Chondrocyte (in vitro differentiated cells): ENCODE data around the gene MAS1L. TPM values are rescaled to one million over a fixed set of nuclear protein-coding genes. Genes with fewer than 3 reads are reported as not detected.

Experiments used
- DNase-seq: peaks from one replicate; pipeline ENCODE4 v3.0.0; 2021; ENCODE audit warnings: mixed read lengths, low spot score
- H3K27ac Mint-ChIP-seq: one replicate; pipeline ENCODE4 v1.8.0; 2021; ENCODE audit warnings: mild to moderate bottlenecking, moderate library complexity, mixed read lengths; ENCODE audit not compliant: unreplicated experiment
- H3K27me3 Mint-ChIP-seq: 2 replicates; pipeline ENCODE4 v1.8.0; 2021; ENCODE audit warnings: low read depth, mixed read lengths
- H3K36me3 Mint-ChIP-seq: 2 replicates; pipeline ENCODE4 v1.8.0; 2021; ENCODE audit warnings: low read depth, mixed read lengths
- H3K4me1 Mint-ChIP-seq: 2 replicates; pipeline ENCODE4 v1.8.0; 2021; ENCODE audit warnings: low read depth, mild to moderate bottlenecking, mixed read lengths
- H3K4me3 Mint-ChIP-seq: one replicate; pipeline ENCODE4 v1.8.0; 2021; ENCODE audit warnings: mild to moderate bottlenecking, moderate library complexity, mixed read lengths; ENCODE audit not compliant: unreplicated experiment
- H3K9me3 Mint-ChIP-seq: 2 replicates; pipeline ENCODE4 v1.8.0; 2021; ENCODE audit warnings: low read depth, mixed read lengths
- CTCF ChIP-seq: fragments of 200-600 bp; sonication (generic); IDR thresholded peaks from 2 replicates; pipeline ENCODE4 v1.5.0; 2021; ENCODE audit warnings: antibody characterized with exemption, mild to moderate bottlenecking, moderate library complexity
- long read RNA-seq: library from polyadenylated mRNA; stranded (forward); transcript quantifications from one replicate; pipeline ENCODE4 v2.0.0, GENCODE V29; 2021
- total RNA-seq: library from RNA; stranded (reverse); gene quantifications from 3 replicates; pipeline ENCODE4 v1.2.1, GENCODE V29; 2021

Gene MAS1L
- total RNA-seq: not detected in 3 replicates
- long read RNA-seq: 0 reads

- peaks cover under 1% of the 10 kb centered on the region for H3K9me3 Mint-ChIP-seq
- H3K27me3 Mint-ChIP-seq: no peaks in the 10 kb centered on the region
- no peak within 1 kb of the TSS for H3K27ac Mint-ChIP-seq
- no peak for DNase-seq
- TF ChIP-seq CTCF: no peak
- H3K4me3 Mint-ChIP-seq: no peak within 1 kb of the TSS
- H3K36me3 Mint-ChIP-seq: no peaks in the 10 kb centered on the region
- H3K4me1 Mint-ChIP-seq: peaks cover 12% of the 10 kb centered on the region
These were observed at the start of gene MAS1L for GRCh38 chr6:29487660-29488059. MAS1L (minus strand) TSS chr6:29487956; CDS start chr6:29487902, 54 bp downstream.

GRCh38 chr6:29532320-29532951 is 44.7 kb upstream of the MAS1L start:
- Mint-ChIP-seq H3K36me3 (no peaks in the 10 kb centered on the region), H3K27me3 (peaks cover 2% of the 10 kb centered on the region), H3K4me3 (no peak overlapping the region), H3K4me1 (no peaks in the 10 kb centered on the region), H3K9me3 (no peaks in the 10 kb centered on the region), H3K27ac (no peak overlapping the region)
- DNase-seq: no peak
- no peak for TF ChIP-seq CTCF

- H3K27ac Mint-ChIP-seq: no peak overlapping the region
- H3K4me1 Mint-ChIP-seq: no peaks in the 10 kb centered on the region
- no peak overlapping the region for H3K4me3 Mint-ChIP-seq
- H3K27me3 Mint-ChIP-seq: peaks cover 2% of the 10 kb centered on the region
- H3K9me3 Mint-ChIP-seq: no peaks in the 10 kb centered on the region
- no peak for TF ChIP-seq CTCF
- peak; percentile 39 for DNase-seq
- H3K36me3 Mint-ChIP-seq: no peaks in the 10 kb centered on the region
These were observed 43.9 kb upstream of the MAS1L start for GRCh38 chr6:29531668-29532067.

- no peak overlapping the region for H3K27ac Mint-ChIP-seq
- no peak overlapping the region for H3K4me3 Mint-ChIP-seq
- H3K9me3 Mint-ChIP-seq: no peaks in the 10 kb centered on the region
- peaks cover 3% of the 10 kb centered on the region for H3K27me3 Mint-ChIP-seq
- H3K4me1 Mint-ChIP-seq: no peaks in the 10 kb centered on the region
- no peak for TF ChIP-seq CTCF
- H3K36me3 Mint-ChIP-seq: no peaks in the 10 kb centered on the region
- DNase-seq: peak; percentile 81
These were observed 43.0 kb upstream of the MAS1L start for GRCh38 chr6:29530671-29531310.

- Mint-ChIP-seq H3K27me3 (peaks cover 3% of the 10 kb centered on the region), H3K27ac (no peak overlapping the region), H3K4me1 (no peaks in the 10 kb centered on the region), H3K9me3 (no peaks in the 10 kb centered on the region), H3K4me3 (no peak overlapping the region), H3K36me3 (no peaks in the 10 kb centered on the region)
- DNase-seq: peak; percentile 61
- TF ChIP-seq CTCF: no peak
These were observed 42.2 kb upstream of the MAS1L start for GRCh38 chr6:29529956-29530355.
